Smooth muscle cell (in vitro differentiated cells): ENCODE measurements around the gene NTM. TPM values are rescaled to one million over a fixed set of nuclear protein-coding genes. Genes with fewer than 3 reads are reported as not detected.

Experiments
- DNase-seq: peaks from one replicate; lab custom pipeline; 2025; ENCODE audit not compliant: unreplicated experiment; lab: John Stamatoyannopoulos, UW
- H2AFZ ChIP-seq: fragments of 200-600 bp; sonication (generic); 2 replicates; pipeline ENCODE4 v1.6.0; 2016; ENCODE audit warnings: antibody characterized with exemption, low read depth, mild to moderate bottlenecking
- H3F3A ChIP-seq: fragments of 200-600 bp; sonication (generic); 2 replicates; pipeline ENCODE4 v1.6.0; 2017; ENCODE audit warnings: antibody characterized with exemption, low read depth
- H3K27ac ChIP-seq: fragments of 200-600 bp; sonication (generic); 2 replicates; pipeline ENCODE4 v1.5.1; 2016; ENCODE audit warnings: low read depth, mild to moderate bottlenecking
- H3K27me3 ChIP-seq: fragments of 200-600 bp; sonication (generic); 2 replicates; pipeline ENCODE4 v1.6.1; 2016; ENCODE audit warnings: low read depth, mild to moderate bottlenecking
- H3K36me3 ChIP-seq: fragments of 200-600 bp; sonication (generic); 2 replicates; pipeline ENCODE4 v1.5.1; 2016; ENCODE audit warnings: low read depth
- H3K4me1 ChIP-seq: fragments of 200-600 bp; sonication (generic); 2 replicates; pipeline ENCODE4 v1.5.1; 2016; ENCODE audit warnings: low read depth
- H3K4me2 ChIP-seq: fragments of 200-600 bp; sonication (generic); 2 replicates; pipeline ENCODE4 v1.6.0; 2016; ENCODE audit warnings: mild to moderate bottlenecking
- H3K4me3 ChIP-seq: fragments of 200-600 bp; sonication (generic); 2 replicates; pipeline ENCODE4 v1.5.1; 2016; ENCODE audit warnings: mild to moderate bottlenecking
- H3K79me2 ChIP-seq: fragments of 200-600 bp; sonication (generic); 2 replicates; pipeline ENCODE4 v1.6.0; 2016; ENCODE audit warnings: low read depth, mild to moderate bottlenecking
- H3K9ac ChIP-seq: fragments of 200-600 bp; sonication (generic); 2 replicates; pipeline ENCODE4 v1.6.0; 2016; ENCODE audit warnings: low read depth
- H3K9me3 ChIP-seq: fragments of 200-600 bp; sonication (generic); replicated peaks from 2 replicates; pipeline ENCODE4 v1.5.1; 2016; ENCODE audit warnings: low read depth
- H4K20me1 ChIP-seq: fragments of 200-600 bp; sonication (generic); 2 replicates; pipeline ENCODE4 v1.6.0; 2016; ENCODE audit warnings: low read depth
- WGBS: methylation state at CpG from one replicate; pipeline ENCODE4 v1.1.7; 2016; ENCODE audit warnings: low lambda C conversion rate; 5-methylcytosine and 5-hydroxymethylcytosine counted together
- polyA plus RNA-seq: library from polyadenylated mRNA; unstranded; fragments of >200 nt; fragmentation: Nextera tagmentation; extraction: Ambion mirVana; gene quantifications from 2 replicates; pipeline ENCODE4 v1.2.1, GENCODE V29; 2016
- total RNA-seq: library from RNA; depleted of rRNA; stranded (reverse); fragments of >200 nt; gene quantifications from 2 replicates; pipeline ENCODE4 v1.2.3, GENCODE V29; 2014
- TF ChIP-seq, protein P1 (sequence below): fragments of 200-600 bp; sonication (generic); IDR thresholded peaks from 2 replicates; pipeline ENCODE4 v1.5.1; 2017; ENCODE audit warnings: borderline replicate concordance, mild to moderate bottlenecking, antibody characterized with exemption; ENCODE audit not compliant: insufficient read depth, poor library complexity, severe bottlenecking

Gene NTM
- total and polyA plus RNA-seq, 2 experiments from 2014 or later = 68.9 to 123 TPM

DNA sequence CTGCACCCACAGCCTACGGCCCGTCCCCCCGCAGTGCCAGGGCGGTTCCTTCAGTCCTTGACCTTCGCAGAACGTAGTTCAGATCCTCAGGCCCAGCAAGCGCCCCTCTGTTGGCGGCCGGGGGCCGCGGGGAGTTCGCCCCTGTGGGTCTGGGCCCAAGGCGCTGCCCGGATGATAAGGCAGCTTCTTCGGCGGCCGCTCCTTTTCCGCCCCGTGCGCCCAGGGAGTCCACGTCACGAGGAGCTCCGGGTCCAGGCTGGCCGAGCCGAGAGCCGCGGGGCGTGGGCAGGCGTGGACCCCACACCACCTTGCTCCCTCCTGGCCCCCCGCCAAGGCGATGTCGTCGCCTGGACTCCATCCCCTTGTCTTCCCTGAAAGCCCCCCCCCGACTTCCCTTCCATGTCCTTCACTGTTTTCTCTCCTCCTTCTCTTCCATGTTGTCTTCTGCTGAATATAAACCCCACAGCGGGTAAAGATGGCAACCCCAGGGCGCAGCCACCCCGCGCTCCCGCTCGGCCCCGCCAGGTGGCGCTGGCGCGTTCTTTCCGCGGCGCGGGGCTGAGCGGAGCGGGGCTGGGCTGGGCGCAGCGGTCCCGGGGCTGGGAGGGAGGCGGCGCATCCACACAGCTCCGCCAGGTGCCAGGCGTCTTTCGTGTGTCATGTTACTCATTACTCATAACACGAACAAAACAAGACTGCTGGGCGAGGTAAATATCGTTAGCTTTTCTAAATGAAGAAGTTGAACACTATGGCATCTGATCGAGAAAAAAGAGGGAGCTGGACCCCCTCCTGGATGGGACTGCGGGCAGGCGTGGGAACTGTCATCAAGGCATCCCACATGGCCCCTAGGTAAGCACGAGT is 321.0 kb downstream of the NTM start:
- Histone ChIP-seq H4K20me1 (no peaks in the 10 kb centered on the region), H3K79me2 (no peaks in the 10 kb centered on the region), H3K4me3 (no peak overlapping the region), H3K9ac (no peak overlapping the region), H3K4me2 (peak overlapping the region; percentile 31), H3K27ac (no peak overlapping the region), H3K36me3 (no peaks in the 10 kb centered on the region), H3K9me3 (no peaks in the 10 kb centered on the region), H3K4me1 (no peaks in the 10 kb centered on the region), H3F3A (no peaks in the 10 kb centered on the region), H2AFZ (no peak overlapping the region), H3K27me3 (peaks cover 36% of the 10 kb centered on the region)
- TF ChIP-seq, protein P1, sequence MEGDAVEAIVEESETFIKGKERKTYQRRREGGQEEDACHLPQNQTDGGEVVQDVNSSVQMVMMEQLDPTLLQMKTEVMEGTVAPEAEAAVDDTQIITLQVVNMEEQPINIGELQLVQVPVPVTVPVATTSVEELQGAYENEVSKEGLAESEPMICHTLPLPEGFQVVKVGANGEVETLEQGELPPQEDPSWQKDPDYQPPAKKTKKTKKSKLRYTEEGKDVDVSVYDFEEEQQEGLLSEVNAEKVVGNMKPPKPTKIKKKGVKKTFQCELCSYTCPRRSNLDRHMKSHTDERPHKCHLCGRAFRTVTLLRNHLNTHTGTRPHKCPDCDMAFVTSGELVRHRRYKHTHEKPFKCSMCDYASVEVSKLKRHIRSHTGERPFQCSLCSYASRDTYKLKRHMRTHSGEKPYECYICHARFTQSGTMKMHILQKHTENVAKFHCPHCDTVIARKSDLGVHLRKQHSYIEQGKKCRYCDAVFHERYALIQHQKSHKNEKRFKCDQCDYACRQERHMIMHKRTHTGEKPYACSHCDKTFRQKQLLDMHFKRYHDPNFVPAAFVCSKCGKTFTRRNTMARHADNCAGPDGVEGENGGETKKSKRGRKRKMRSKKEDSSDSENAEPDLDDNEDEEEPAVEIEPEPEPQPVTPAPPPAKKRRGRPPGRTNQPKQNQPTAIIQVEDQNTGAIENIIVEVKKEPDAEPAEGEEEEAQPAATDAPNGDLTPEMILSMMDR = peak; percentile 89
- 51% methylated on average over 62 of the region's 65 CpGs for WGBS
- DNase-seq = no peak

DNA sequence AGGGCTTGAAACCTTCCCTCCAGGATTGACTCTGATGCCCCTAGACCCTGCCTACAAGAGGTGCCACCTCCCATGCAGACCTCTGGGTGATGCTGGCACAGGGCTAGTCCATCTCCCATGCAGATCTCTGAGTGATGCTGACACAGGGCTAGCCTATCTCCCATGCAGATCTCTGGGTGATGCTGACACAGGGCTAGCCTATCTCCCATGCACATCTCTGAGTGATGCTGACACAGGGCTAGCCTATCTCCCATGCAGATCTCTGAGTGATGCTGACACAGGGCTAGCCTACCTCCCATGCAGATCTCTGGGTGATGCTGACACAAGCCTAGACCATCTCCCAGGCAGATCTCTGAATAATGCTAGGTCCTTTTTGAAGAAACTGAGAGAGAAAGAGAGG is 321.7 kb downstream of the NTM start:
- Histone ChIP-seq H3K4me2 (no peak overlapping the region), H3K4me1 (no peaks in the 10 kb centered on the region), H3K36me3 (no peaks in the 10 kb centered on the region), H2AFZ (no peak overlapping the region), H3K4me3 (no peak overlapping the region), H3K9me3 (no peaks in the 10 kb centered on the region), H3F3A (no peaks in the 10 kb centered on the region), H4K20me1 (no peaks in the 10 kb centered on the region), H3K27me3 (peaks cover 36% of the 10 kb centered on the region), H3K79me2 (no peaks in the 10 kb centered on the region), H3K9ac (no peak overlapping the region), H3K27ac (no peak overlapping the region)
- no peak for DNase-seq
- TF ChIP-seq, protein P1 = no peak

DNA sequence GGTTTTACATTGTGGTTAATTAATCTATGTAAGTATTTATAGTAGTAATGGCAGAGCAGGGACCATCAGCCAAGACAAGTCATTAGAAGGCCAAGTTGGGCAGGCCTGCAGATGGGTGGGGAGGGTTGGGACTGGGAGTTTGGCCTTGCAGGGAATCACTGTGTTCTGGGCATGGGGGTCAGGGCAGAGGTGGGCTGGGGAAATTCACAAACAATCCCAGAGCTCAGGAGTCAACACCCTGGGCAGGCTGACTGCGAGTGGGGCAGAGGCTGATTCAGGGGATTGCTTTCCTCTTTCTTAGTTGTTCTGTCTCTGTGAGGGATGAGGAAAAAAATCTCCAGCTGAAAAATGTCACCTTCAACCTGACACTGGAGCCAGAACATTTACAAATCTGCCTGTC is 322.5 kb downstream of the NTM start:
- no peak overlapping the region for H3K27ac ChIP-seq
- no peak overlapping the region for H3K4me2 ChIP-seq
- H4K20me1 ChIP-seq = no peaks in the 10 kb centered on the region
- no peaks in the 10 kb centered on the region for H3K4me1 ChIP-seq
- H3K79me2 ChIP-seq = no peaks in the 10 kb centered on the region
- peaks cover 36% of the 10 kb centered on the region for H3K27me3 ChIP-seq
- H2AFZ ChIP-seq = no peak overlapping the region
- WGBS = 67% methylated on average over 1 of the region's 1 CpG
- H3K36me3 ChIP-seq = no peaks in the 10 kb centered on the region
- no peak for DNase-seq
- H3K4me3 ChIP-seq = no peak overlapping the region
- H3K9me3 ChIP-seq = no peaks in the 10 kb centered on the region
- no peak overlapping the region for H3K9ac ChIP-seq
- H3F3A ChIP-seq = no peaks in the 10 kb centered on the region
- TF ChIP-seq, protein P1 = no peak

DNA sequence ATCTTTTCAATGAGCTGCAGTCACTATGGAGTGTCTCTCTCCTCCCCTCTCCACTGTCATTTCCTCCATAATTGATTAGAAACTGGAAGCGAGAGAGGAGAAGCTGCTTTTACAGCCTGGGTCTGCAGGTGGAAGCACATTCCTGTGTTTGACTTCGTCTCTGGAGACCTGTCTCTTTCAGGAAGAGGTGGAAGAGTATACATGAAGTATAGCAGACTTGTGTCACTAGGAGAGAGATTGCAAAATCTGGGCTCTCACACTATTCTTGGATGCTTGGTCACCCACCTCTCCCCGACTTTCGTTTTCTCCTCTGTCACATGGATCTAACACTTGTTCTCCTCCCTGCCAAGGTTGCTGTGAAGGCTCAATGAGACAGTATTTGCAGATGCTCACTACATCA is 323.3 kb downstream of the NTM start:
- Histone ChIP-seq H3K4me3 (no peak overlapping the region), H3K27ac (no peak overlapping the region), H3K4me2 (no peak overlapping the region), H3K36me3 (no peaks in the 10 kb centered on the region), H2AFZ (no peak overlapping the region), H3K9ac (no peak overlapping the region), H3K4me1 (no peaks in the 10 kb centered on the region), H3K27me3 (peaks cover 38% of the 10 kb centered on the region), H3K9me3 (no peaks in the 10 kb centered on the region), H4K20me1 (no peaks in the 10 kb centered on the region), H3K79me2 (no peaks in the 10 kb centered on the region), H3F3A (no peaks in the 10 kb centered on the region)
- DNase-seq = no peak
- TF ChIP-seq, protein P1 = no peak
- 79% methylated on average over 4 of the region's 4 CpGs for WGBS
